GM12878 (cell line): ENCODE data around the gene TIMM10B. TPM values are rescaled to one million over a fixed set of nuclear protein-coding genes. Genes with fewer than 3 reads are reported as not detected.

Experiments
- ATAC-seq: fragments of 200-7000 bp; cut with Tn5 transposase; 3 replicates; pipeline ENCODE4 v1.9.1; 2020; ENCODE audit warnings: mild to moderate bottlenecking, moderate library complexity
- BruUV-seq: library from RNA; stranded (reverse); fragments of 400-500 nt; replicated peaks from 2 replicates; lab custom pipeline; 2021; lab: Mats Ljungman, UMichigan
- CTCF ChIA-PET: fragments of 300-600 bp; sonication (Branson Sonifier 250); formaldehyde crosslinking; extraction: SDS; loops from one replicate; lab custom pipeline; 2021; ENCODE audit warnings: inconsistent platforms; lab: Yijun Ruan, JAX
- POLR2A ChIA-PET: fragments of 350-600 bp; formaldehyde crosslinking; extraction: SDS; loops from one replicate; lab custom pipeline; 2021; ENCODE audit warnings: inconsistent platforms; lab: Charles Lee
- RAD21 ChIA-PET: fragments of 300-600 bp; sonication (Branson Sonifier 250); formaldehyde crosslinking; loops from one replicate; lab custom pipeline; 2023; ENCODE audit warnings: antibody characterized with exemption; ENCODE audit not compliant: unreplicated experiment; lab: Charles Lee
- SMC1A ChIA-PET: fragments of 300-600 bp; sonication (Branson Sonifier 250); formaldehyde crosslinking; loops from one replicate; lab custom pipeline; 2023; ENCODE audit not compliant: unreplicated experiment, uncharacterized antibody; lab: Charles Lee
- DNase-seq: peaks from one replicate; pipeline ENCODE4 v3.0.0-alpha.2; 2011; ENCODE audit warnings: low read depth, low spot score
- FAIRE-seq: peaks from 3 replicates; lab custom pipeline; 2011; peaks lifted over from hg19 to GRCh38; lab: Jason Lieb, UNC
- H2AFZ ChIP-seq: 2 replicates; pipeline ENCODE4 v1.6.0; 2011; ENCODE audit warnings: low read depth, low read length, control low read depth; ENCODE audit not compliant: control insufficient read depth
- H3K27ac ChIP-seq: 2 replicates; pipeline ENCODE4 v1.5.1; 2011; ENCODE audit warnings: control low read depth; ENCODE audit not compliant: control insufficient read depth, insufficient read depth
- H3K27me3 ChIP-seq, 2 experiments: replicated peaks in 1 of 2; 2 replicates each; pipeline versions ENCODE4 v1.6.0 to v1.6.1; 2011; ENCODE audit warnings: low read length in 1 of 2; ENCODE audit not compliant: control insufficient read depth in 2 of 2, insufficient read depth in 2 of 2
- H3K36me3 ChIP-seq, 2 experiments: 2 replicates each; pipeline ENCODE4 v1.5.1; 2011; ENCODE audit warnings: low read length in 1 of 2; ENCODE audit not compliant: control insufficient read depth in 2 of 2, insufficient read depth in 2 of 2
- H3K4me1 ChIP-seq: 2 replicates; pipeline ENCODE4 v1.6.1; 2011; ENCODE audit warnings: mild to moderate bottlenecking, low read length, moderate library complexity, mixed read lengths; ENCODE audit not compliant: control insufficient read depth, insufficient read depth
- H3K4me2 ChIP-seq: 2 replicates; pipeline ENCODE4 v1.6.0; 2011; ENCODE audit warnings: control low read depth; ENCODE audit not compliant: control insufficient read depth, insufficient read depth
- H3K4me3 ChIP-seq: fragments of 200-600 bp; sonication (generic); 2 replicates; pipeline ENCODE4 v1.5.1; 2016
- H3K79me2 ChIP-seq: 2 replicates; pipeline ENCODE4 v1.6.0; 2011; ENCODE audit warnings: low read length; ENCODE audit not compliant: control insufficient read depth, insufficient read depth
- H3K9ac ChIP-seq: 2 replicates; pipeline ENCODE4 v1.8.0; 2011; ENCODE audit warnings: low read length, control low read depth, mixed read lengths; ENCODE audit not compliant: control insufficient read depth, insufficient read depth
- H3K9me3 ChIP-seq: replicated peaks from 3 replicates; pipeline ENCODE4 v1.5.1; 2011; ENCODE audit warnings: mild to moderate bottlenecking, low read length; ENCODE audit not compliant: control insufficient read depth, insufficient read depth
- H4K20me1 ChIP-seq: 2 replicates; pipeline ENCODE4 v1.6.0; 2011; ENCODE audit not compliant: control insufficient read depth, insufficient read depth
- HDGF ChIP-seq: fragments of 450-650 bp; IDR thresholded peaks from 2 replicates; pipeline ENCODE4 v1.6.1; 2016; ENCODE audit warnings: antibody characterized with exemption
- IKZF2 ChIP-seq, 2 experiments: fragments of 450-650 bp; IDR thresholded peaks; 2 replicates each; pipeline ENCODE4 v1.6.1; 2017; ENCODE audit warnings: mild to moderate bottlenecking in 2 of 2, moderate library complexity in 2 of 2
- MEF2B ChIP-seq: fragments of 450-650 bp; IDR thresholded peaks from 2 replicates; pipeline ENCODE4 v1.6.1; 2018; ENCODE audit warnings: mild to moderate bottlenecking, moderate library complexity; ENCODE audit not compliant: partially characterized antibody, poor library complexity, severe bottlenecking
- NFYB ChIP-seq: IDR thresholded peaks from 2 replicates; pipeline ENCODE4 v1.6.1; 2011; ENCODE audit warnings: low read depth, mild to moderate bottlenecking, low read length, improper control_type of control experiment, moderate library complexity; ENCODE audit not compliant: insufficient read depth
- PAX5 ChIP-seq: IDR thresholded peaks from 2 replicates; pipeline ENCODE4 v1.6.1; 2011; ENCODE audit warnings: low read depth, low read length, borderline replicate concordance
- POLR2AphosphoS5 ChIP-seq: IDR thresholded peaks from 2 replicates; pipeline ENCODE4 v1.6.1; 2011; ENCODE audit warnings: mild to moderate bottlenecking, low read length, inconsistent platforms
- RAD21 ChIP-seq: IDR thresholded peaks from 2 replicates; pipeline ENCODE4 v1.6.1; 2011; ENCODE audit warnings: mild to moderate bottlenecking, low read depth, low read length, moderate library complexity; ENCODE audit not compliant: insufficient read depth
- SMAD5 ChIP-seq: IDR thresholded peaks from 2 replicates; pipeline ENCODE4 v1.6.1; 2016; ENCODE audit warnings: antibody characterized with exemption, low read depth
- SMC3 ChIP-seq: IDR thresholded peaks from 2 replicates; pipeline ENCODE4 v1.6.1; 2011; ENCODE audit warnings: low read length, improper control_type of control experiment, borderline replicate concordance
- SP1 ChIP-seq: IDR thresholded peaks from one replicate; pipeline ENCODE4 v1.6.1; 2011; ENCODE audit warnings: low read depth, low read length
- TCF3 ChIP-seq: IDR thresholded peaks from 2 replicates; pipeline ENCODE4 v1.6.1; 2012; ENCODE audit warnings: low read depth, mild to moderate bottlenecking, low read length, borderline replicate concordance; ENCODE audit not compliant: insufficient read depth
- YY1 ChIP-seq: IDR thresholded peaks from 2 replicates; pipeline ENCODE4 v1.6.1; 2011; ENCODE audit warnings: low read depth, mild to moderate bottlenecking, low read length
- WGBS: methylation state at CpG from one replicate; pipeline ENCODE4 v1.1.6; 2016; ENCODE audit warnings: low lambda C conversion rate; ENCODE audit not compliant: insufficient replicate concordance, insufficient coverage; ENCODE audit errors: missing lambda C conversion rate; 5-methylcytosine and 5-hydroxymethylcytosine counted together
- in situ Hi-C: fragments of 300-500 bp; cut with MboI; formaldehyde crosslinking; loops from 9 replicates; pipeline ENCODE4 v1.14.3; 2018; ENCODE audit warnings: mixed read lengths
- intact Hi-C: fragments of 100-400 bp; cut with micrococcal nuclease; formaldehyde crosslinking; loops from one replicate; pipeline ENCODE4 v1.14.2; 2022; ENCODE audit not compliant: unreplicated experiment
- polyA plus RNA-seq, 11 experiments: library from polyadenylated mRNA; depleted of rRNA in 4 of 11; unstranded in 6 of 11; stranded (reverse) in 5 of 11; fragments of >200 nt; fragmentation: Nextera tagmentation in 4 of 11; fragmentation: Illumina TruSeq in 1 of 11; extraction: Ambion mirVana in 4 of 11; extraction: Trizol in 1 of 11; gene quantifications; 1 replicate in 1 of 11; 2 replicates in 10 of 11; pipeline versions ENCODE4 v1.2.1 to v1.2.3, GENCODE V29; 2011 to 2016; ENCODE audit warnings: inconsistent platforms in 2 of 11, missing spikeins in 2 of 11, low read depth in 1 of 11
- total RNA-seq, 4 experiments: library from RNA; depleted of rRNA in 3 of 4; stranded (reverse); fragments of >200 nt in 3 of 4; fragmentation: Illumina TruSeq in 1 of 4; extraction: Trizol in 1 of 4; gene quantifications; 2 replicates each; pipeline versions ENCODE4 v1.2.1 to v1.2.3, GENCODE V29; 2013 to 2021
- TF ChIP-seq, protein P1 (sequence below): fragments of 150-350 bp; IDR thresholded peaks from 2 replicates; pipeline ENCODE4 v1.6.1; 2014; ENCODE audit warnings: mild to moderate bottlenecking, low read depth, low read length
- TF ChIP-seq, protein P2 (sequence below): fragments of 450-650 bp; IDR thresholded peaks from 2 replicates; pipeline ENCODE4 v1.6.1; 2016; ENCODE audit warnings: mild to moderate bottlenecking, moderate library complexity, borderline replicate concordance
- TF ChIP-seq, protein P3 (sequence below): IDR thresholded peaks from 2 replicates; pipeline ENCODE4 v1.6.1; 2012; ENCODE audit warnings: low read depth, low read length, improper control_type of control experiment

TIMM10B gene
- total and polyA plus RNA-seq, 10 of the 15 experiments (the other 5 are each of a cell fraction or from before 2014, with no cell fraction given), result 30.3 to 126 (median 53.1) TPM

DNA sequence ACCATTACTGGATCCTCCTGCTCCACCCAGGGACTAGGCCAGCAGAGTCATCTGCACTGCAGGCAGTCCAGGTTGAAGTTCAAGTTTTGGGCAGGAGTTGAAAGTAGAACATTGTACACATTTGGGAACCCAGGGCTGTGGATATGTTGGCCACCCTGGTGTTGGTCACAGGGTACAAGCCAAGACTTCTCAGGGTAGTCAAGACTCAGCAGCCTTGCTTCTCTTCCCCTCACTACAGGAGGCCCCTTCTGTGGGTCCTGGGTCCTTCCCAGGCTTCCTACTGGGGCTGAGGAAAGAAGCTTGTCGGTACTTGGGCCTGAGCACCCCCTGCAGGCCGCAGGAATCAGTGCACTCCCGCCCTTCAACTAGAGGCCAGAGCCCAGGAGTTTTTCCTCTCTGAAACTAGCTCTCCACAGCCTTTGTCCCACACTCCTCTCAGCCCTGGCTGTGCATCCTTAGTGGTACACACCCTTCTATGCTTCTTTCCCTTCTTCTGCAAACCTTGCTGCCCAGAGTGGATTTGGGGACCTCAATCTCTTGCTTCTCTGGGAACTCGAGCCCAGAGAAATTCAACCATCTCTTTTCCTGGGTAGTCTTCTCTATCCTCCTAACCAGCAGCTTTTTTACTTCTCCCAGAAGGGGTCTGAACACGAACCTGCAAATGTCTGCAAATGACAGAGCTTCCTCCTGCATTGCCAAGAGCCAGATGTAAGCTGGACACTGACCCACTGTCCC is 37.9 kb upstream of the TIMM10B start:
- no peak for FAIRE-seq
- TF ChIP-seq MEF2B, result no peak
- TF ChIP-seq POLR2AphosphoS5, result no peak
- TF ChIP-seq, protein P1, sequence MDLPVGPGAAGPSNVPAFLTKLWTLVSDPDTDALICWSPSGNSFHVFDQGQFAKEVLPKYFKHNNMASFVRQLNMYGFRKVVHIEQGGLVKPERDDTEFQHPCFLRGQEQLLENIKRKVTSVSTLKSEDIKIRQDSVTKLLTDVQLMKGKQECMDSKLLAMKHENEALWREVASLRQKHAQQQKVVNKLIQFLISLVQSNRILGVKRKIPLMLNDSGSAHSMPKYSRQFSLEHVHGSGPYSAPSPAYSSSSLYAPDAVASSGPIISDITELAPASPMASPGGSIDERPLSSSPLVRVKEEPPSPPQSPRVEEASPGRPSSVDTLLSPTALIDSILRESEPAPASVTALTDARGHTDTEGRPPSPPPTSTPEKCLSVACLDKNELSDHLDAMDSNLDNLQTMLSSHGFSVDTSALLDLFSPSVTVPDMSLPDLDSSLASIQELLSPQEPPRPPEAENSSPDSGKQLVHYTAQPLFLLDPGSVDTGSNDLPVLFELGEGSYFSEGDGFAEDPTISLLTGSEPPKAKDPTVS, result no peak
- TF ChIP-seq PAX5, result no peak
- peak; percentile 37; the same call in 1 of the 2 replicates for TF ChIP-seq YY1
- TF ChIP-seq, protein P2, sequence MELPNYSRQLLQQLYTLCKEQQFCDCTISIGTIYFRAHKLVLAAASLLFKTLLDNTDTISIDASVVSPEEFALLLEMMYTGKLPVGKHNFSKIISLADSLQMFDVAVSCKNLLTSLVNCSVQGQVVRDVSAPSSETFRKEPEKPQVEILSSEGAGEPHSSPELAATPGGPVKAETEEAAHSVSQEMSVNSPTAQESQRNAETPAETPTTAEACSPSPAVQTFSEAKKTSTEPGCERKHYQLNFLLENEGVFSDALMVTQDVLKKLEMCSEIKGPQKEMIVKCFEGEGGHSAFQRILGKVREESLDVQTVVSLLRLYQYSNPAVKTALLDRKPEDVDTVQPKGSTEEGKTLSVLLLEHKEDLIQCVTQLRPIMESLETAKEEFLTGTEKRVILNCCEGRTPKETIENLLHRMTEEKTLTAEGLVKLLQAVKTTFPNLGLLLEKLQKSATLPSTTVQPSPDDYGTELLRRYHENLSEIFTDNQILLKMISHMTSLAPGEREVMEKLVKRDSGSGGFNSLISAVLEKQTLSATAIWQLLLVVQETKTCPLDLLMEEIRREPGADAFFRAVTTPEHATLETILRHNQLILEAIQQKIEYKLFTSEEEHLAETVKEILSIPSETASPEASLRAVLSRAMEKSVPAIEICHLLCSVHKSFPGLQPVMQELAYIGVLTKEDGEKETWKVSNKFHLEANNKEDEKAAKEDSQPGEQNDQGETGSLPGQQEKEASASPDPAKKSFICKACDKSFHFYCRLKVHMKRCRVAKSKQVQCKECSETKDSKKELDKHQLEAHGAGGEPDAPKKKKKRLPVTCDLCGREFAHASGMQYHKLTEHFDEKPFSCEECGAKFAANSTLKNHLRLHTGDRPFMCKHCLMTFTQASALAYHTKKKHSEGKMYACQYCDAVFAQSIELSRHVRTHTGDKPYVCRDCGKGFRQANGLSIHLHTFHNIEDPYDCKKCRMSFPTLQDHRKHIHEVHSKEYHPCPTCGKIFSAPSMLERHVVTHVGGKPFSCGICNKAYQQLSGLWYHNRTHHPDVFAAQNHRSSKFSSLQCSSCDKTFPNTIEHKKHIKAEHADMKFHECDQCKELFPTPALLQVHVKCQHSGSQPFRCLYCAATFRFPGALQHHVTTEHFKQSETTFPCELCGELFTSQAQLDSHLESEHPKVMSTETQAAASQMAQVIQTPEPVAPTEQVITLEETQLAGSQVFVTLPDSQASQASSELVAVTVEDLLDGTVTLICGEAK, result no peak
- TF ChIP-seq SMC3, result peak; percentile 88
- TF ChIP-seq TCF3, result no peak
- no peak for TF ChIP-seq SP1
- TF ChIP-seq IKZF2 (IDR thresholded peaks at IDR 0.05), result no peak
- TF ChIP-seq, protein P3, sequence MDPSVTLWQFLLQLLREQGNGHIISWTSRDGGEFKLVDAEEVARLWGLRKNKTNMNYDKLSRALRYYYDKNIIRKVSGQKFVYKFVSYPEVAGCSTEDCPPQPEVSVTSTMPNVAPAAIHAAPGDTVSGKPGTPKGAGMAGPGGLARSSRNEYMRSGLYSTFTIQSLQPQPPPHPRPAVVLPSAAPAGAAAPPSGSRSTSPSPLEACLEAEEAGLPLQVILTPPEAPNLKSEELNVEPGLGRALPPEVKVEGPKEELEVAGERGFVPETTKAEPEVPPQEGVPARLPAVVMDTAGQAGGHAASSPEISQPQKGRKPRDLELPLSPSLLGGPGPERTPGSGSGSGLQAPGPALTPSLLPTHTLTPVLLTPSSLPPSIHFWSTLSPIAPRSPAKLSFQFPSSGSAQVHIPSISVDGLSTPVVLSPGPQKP, result no peak
- peak; percentile 91 for TF ChIP-seq RAD21
- TF ChIP-seq NFYB, result no peak
- TF ChIP-seq HDGF, result no peak
- no peak for TF ChIP-seq SMAD5

More for the DNA sequence above, 37.9 kb upstream of the TIMM10B start:
- H3K9me3 ChIP-seq, result no peaks in the 10 kb centered on the region
- CTCF ChIA-PET, result interaction anchor here (0.6 to 17.4 kb wide), 49 partner anchors 8 to 1243 kb away, joined by 3 to 560 read pairs (median 5); partner anchors contain the start of genes MRPL17 and SMPD1
- no peaks in the 10 kb centered on the region for H3K36me3 ChIP-seq
- DNase-seq (no peak), ATAC-seq (peak; percentile 91)
- H3K4me3 ChIP-seq, result no peak overlapping the region
- RAD21 ChIA-PET, result interaction anchor here (0.6 to 14.2 kb wide), 18 partner anchors 9 to 262 kb away, joined by 3 to 305 read pairs (median 4); partner anchors contain the start of genes ARFIP2, MRPL17 and TIMM10B
- whole genome bisulfite sequencing, result 12% methylated on average over 5 of the region's 5 CpGs
- SMC1A ChIA-PET, result interaction anchor here (0.6 to 12.8 kb wide), 23 partner anchors 9 to 1251 kb away, joined by 3 to 293 read pairs (median 4); partner anchors contain the start of genes ARFIP2, SMPD1 and TIMM10B
- in situ Hi-C loops (loop anchor here (5.0 kb wide), 1 partner anchor 61 kb away; no protein-coding TSS in a partner anchor), intact Hi-C loops (loop anchor here (1.0 kb wide), 2 partner anchors 60 to 64 kb away; no protein-coding TSS in a partner anchor)
- H4K20me1 ChIP-seq, result no peaks in the 10 kb centered on the region
- H3K4me2 ChIP-seq, result no peak overlapping the region
- POLR2A ChIA-PET, result interaction anchor here (1.9 kb wide), 1 partner anchor 65 kb away, joined by 7 read pairs; no protein-coding TSS in a partner anchor
- no peak overlapping the region for H3K9ac ChIP-seq
- H3K27ac ChIP-seq, result no peak overlapping the region
- no peak overlapping the region; the same call in 1 of the 2 replicates for H2AFZ ChIP-seq
- H3K4me1 ChIP-seq, result no peaks in the 10 kb centered on the region
- no peaks in the 10 kb centered on the region for H3K27me3 ChIP-seq
- no TSS peak for BruUV-seq
- no peaks in the 10 kb centered on the region for H3K79me2 ChIP-seq
